Panc1 (cell line): ENCODE measurements around the gene CEP120. TPM values are rescaled to one million over a fixed set of nuclear protein-coding genes. Genes with fewer than 3 reads are reported as not detected.

Source experiments
- ATAC-seq: fragments of 200-7000 bp; cut with Tn5 transposase; 2 replicates; pipeline ENCODE4 v1.9.1; 2020; ENCODE audit warnings: mild to moderate bottlenecking, moderate library complexity
- BruUV-seq: library from RNA; stranded (reverse); fragments of 400-500 nt; replicated peaks from 2 replicates; lab custom pipeline; 2021; lab: Mats Ljungman, UMichigan
- CTCF ChIA-PET: fragments of 300-600 bp; sonication (Branson Sonifier 250); formaldehyde crosslinking; loops from one replicate; lab custom pipeline; 2022; ENCODE audit warnings: antibody characterized with exemption; lab: Charles Lee
- POLR2A ChIA-PET: fragments of 300-600 bp; sonication (Branson Sonifier 250); formaldehyde crosslinking; loops from one replicate; lab custom pipeline; 2022; ENCODE audit warnings: antibody characterized with exemption; lab: Charles Lee
- DNase-seq: peaks from one replicate; pipeline ENCODE4 v3.0.0-alpha.2; 2010; ENCODE audit warnings: low read depth, low spot score
- H3K27ac ChIP-seq: 2 replicates; pipeline ENCODE4 v1.5.1; 2011; ENCODE audit warnings: mild to moderate bottlenecking, low read length, inconsistent platforms
- H3K27me3 ChIP-seq: fragments of 200-500 bp; sonication (Bioruptor generic); 2 replicates; pipeline ENCODE4 v1.6.0; 2014; ENCODE audit warnings: low read length, inconsistent platforms; ENCODE audit not compliant: control insufficient read depth, insufficient read depth
- H3K36me3 ChIP-seq: fragments of 200-500 bp; sonication (Bioruptor generic); 2 replicates; pipeline ENCODE4 v1.5.1; 2014; ENCODE audit warnings: inconsistent platforms, mild to moderate bottlenecking, low read length, moderate library complexity; ENCODE audit not compliant: control insufficient read depth, insufficient read depth
- H3K4me1 ChIP-seq: 2 replicates; pipeline ENCODE4 v1.5.1; 2011; ENCODE audit warnings: inconsistent platforms, mild to moderate bottlenecking, low read length, moderate library complexity; ENCODE audit not compliant: control insufficient read depth, insufficient read depth
- H3K4me3 ChIP-seq, 2 experiments: 2 replicates each; pipeline ENCODE4 v1.5.1; 2011 to 2012; ENCODE audit warnings: low read depth in 2 of 2, low read length in 2 of 2, mild to moderate bottlenecking in 2 of 2, inconsistent platforms in 1 of 2, moderate library complexity in 1 of 2
- H3K9me3 ChIP-seq: fragments of 200-500 bp; sonication (Bioruptor generic); 2 replicates; pipeline ENCODE4 v1.5.1; 2014; ENCODE audit warnings: low read depth, mild to moderate bottlenecking, inconsistent platforms, low read length, moderate library complexity; ENCODE audit not compliant: control insufficient read depth, insufficient read depth
- CTCF ChIP-seq: fragments of 450-650 bp; IDR thresholded peaks from 2 replicates; pipeline ENCODE4 v1.5.1; 2017; ENCODE audit warnings: mild to moderate bottlenecking
- POLR2AphosphoS5 ChIP-seq: IDR thresholded peaks from 2 replicates; pipeline ENCODE4 v1.6.1; 2012; ENCODE audit warnings: mild to moderate bottlenecking, low read depth, low read length, moderate library complexity
- SIN3A ChIP-seq: IDR thresholded peaks from 2 replicates; pipeline ENCODE4 v1.6.1; 2012; ENCODE audit warnings: low read depth, mild to moderate bottlenecking, low read length, moderate library complexity, borderline replicate concordance; ENCODE audit not compliant: insufficient read depth
- TCF7L2 ChIP-seq: IDR thresholded peaks from 2 replicates; pipeline ENCODE4 v1.6.1; 2011; ENCODE audit warnings: mild to moderate bottlenecking, low read depth, low read length, inconsistent platforms
- in situ Hi-C: cut with HindIII; loops from 2 replicates; pipeline ENCODE4 v1.10.0; 2016; ENCODE audit warnings: low sequenced_read_pairs, low pct_unique_long_range_greater_than_20kb
- intact Hi-C: fragments of 100-400 bp; cut with micrococcal nuclease; formaldehyde crosslinking; loops from one replicate; pipeline ENCODE4 v1.10.0; 2022; ENCODE audit not compliant: unreplicated experiment
- total RNA-seq: library from RNA; stranded (reverse); gene quantifications from one replicate; pipeline ENCODE4 v1.2.1, GENCODE V29; 2021; ENCODE audit not compliant: unreplicated experiment
- TF ChIP-seq, protein P1 (sequence below), 2 experiments: IDR thresholded peaks; 2 replicates each; pipeline ENCODE4 v1.6.1; 2011 to 2012; ENCODE audit warnings: low read depth in 2 of 2, control low read depth in 1 of 2, low read length in 1 of 2, mild to moderate bottlenecking in 1 of 2, moderate library complexity in 1 of 2; ENCODE audit not compliant: insufficient read depth in 1 of 2

The CEP120 gene
- total RNA-seq, 1 experiment from 2014 or later, result 20.1 TPM

DNA sequence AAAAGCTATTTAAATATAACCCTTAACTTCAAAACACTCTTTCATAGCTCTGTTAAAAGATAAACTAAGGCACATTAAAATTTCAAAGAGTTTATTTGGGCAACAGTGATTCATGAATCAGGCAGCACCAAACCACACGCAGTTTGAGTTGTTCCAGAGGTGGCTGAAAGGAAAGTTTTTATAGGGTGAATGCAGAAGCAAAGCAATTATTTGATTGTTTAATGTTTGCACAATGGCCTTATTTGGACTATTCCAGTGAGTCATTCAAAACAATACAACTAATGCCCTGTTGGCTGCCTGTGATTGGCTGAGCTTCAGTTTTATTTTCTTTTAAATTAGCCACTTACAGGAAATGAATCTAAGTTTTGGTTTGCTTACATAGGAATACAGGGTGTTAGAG is 125.3 kb downstream of the CEP120 start:
- no peak for TF ChIP-seq CTCF
- TF ChIP-seq SIN3A, result no peak
- TF ChIP-seq POLR2AphosphoS5, result no peak
- TF ChIP-seq, protein P1, sequence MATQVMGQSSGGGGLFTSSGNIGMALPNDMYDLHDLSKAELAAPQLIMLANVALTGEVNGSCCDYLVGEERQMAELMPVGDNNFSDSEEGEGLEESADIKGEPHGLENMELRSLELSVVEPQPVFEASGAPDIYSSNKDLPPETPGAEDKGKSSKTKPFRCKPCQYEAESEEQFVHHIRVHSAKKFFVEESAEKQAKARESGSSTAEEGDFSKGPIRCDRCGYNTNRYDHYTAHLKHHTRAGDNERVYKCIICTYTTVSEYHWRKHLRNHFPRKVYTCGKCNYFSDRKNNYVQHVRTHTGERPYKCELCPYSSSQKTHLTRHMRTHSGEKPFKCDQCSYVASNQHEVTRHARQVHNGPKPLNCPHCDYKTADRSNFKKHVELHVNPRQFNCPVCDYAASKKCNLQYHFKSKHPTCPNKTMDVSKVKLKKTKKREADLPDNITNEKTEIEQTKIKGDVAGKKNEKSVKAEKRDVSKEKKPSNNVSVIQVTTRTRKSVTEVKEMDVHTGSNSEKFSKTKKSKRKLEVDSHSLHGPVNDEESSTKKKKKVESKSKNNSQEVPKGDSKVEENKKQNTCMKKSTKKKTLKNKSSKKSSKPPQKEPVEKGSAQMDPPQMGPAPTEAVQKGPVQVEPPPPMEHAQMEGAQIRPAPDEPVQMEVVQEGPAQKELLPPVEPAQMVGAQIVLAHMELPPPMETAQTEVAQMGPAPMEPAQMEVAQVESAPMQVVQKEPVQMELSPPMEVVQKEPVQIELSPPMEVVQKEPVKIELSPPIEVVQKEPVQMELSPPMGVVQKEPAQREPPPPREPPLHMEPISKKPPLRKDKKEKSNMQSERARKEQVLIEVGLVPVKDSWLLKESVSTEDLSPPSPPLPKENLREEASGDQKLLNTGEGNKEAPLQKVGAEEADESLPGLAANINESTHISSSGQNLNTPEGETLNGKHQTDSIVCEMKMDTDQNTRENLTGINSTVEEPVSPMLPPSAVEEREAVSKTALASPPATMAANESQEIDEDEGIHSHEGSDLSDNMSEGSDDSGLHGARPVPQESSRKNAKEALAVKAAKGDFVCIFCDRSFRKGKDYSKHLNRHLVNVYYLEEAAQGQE (IDR thresholded peaks at IDR 0.05; ENCODE audit: insufficient read depth in 1 of 2, low read depth in 2 of 2, low read length in 1 of 2), result no peak
- no peak for TF ChIP-seq TCF7L2
- in situ Hi-C loops (no loop called here), intact Hi-C loops (no loop called here)
- BruUV-seq, result no TSS peak
- POLR2A ChIA-PET, result no interaction called here
- Histone ChIP-seq H3K27ac (no peak overlapping the region), H3K36me3 (no peaks in the 10 kb centered on the region; the same call in 1 of the 2 replicates), H3K4me1 (no peaks in the 10 kb centered on the region; the same call in 1 of the 2 replicates), H3K27me3 (peaks cover 8% of the 10 kb centered on the region; the same call in 1 of the 2 replicates), H3K9me3 (0 out of 2 replicates have a peak, but pooled peaks cover 8% of the 10 kb centered on the region), H3K4me3 (no peak overlapping the region)
- ATAC-seq (peak; percentile 38; the same call in 1 of the 2 replicates), DNase-seq (no peak)
- CTCF ChIA-PET, result no interaction called here

- ChIA-PET POLR2A (no interaction called here), CTCF (no interaction called here)
- no peak overlapping the region for H3K4me3 ChIP-seq
- BruUV-seq, result no TSS peak
- H3K27me3 ChIP-seq, result peaks cover 6% of the 10 kb centered on the region; the same call in 1 of the 2 replicates
- H3K27ac ChIP-seq, result no peak overlapping the region
- H3K9me3 ChIP-seq, result 0 out of 2 replicates have a peak, but pooled peaks cover 8% of the 10 kb centered on the region
- TF ChIP-seq, protein P1 (IDR thresholded peaks at IDR 0.05; ENCODE audit: insufficient read depth in 1 of 2, low read depth in 2 of 2, low read length in 1 of 2), result no peak
- no peak for TF ChIP-seq CTCF
- no peak for TF ChIP-seq TCF7L2
- in situ Hi-C loops, result no loop called here
- H3K4me1 ChIP-seq, result no peaks in the 10 kb centered on the region; the same call in 1 of the 2 replicates
- intact Hi-C loops, result no loop called here
- ATAC-seq (peak; percentile 51; the same call in 1 of the 2 replicates), DNase-seq (no peak)
- no peaks in the 10 kb centered on the region; the same call in 1 of the 2 replicates for H3K36me3 ChIP-seq
These were observed 125.9 kb downstream of the CEP120 start for GRCh38 chr5:123297198-123297831.
